CD14-positive monocyte (primary cell): ENCODE data around the gene MYO18A. TPM values are rescaled to one million over a fixed set of nuclear protein-coding genes. Genes with fewer than 3 reads are reported as not detected.

Experiments
- DNase-seq, 3 donors: peaks; one replicate each; pipeline ENCODE4 v3.0.0-alpha.2; 2011 to 2022
- H2AFZ ChIP-seq: 2 replicates; pipeline ENCODE4 v1.6.0; 2012; ENCODE audit warnings: mild to moderate bottlenecking, low read depth, low read length, inconsistent platforms; ENCODE audit not compliant: insufficient read depth, poor library complexity, severe bottlenecking
- H3K27ac ChIP-seq, 2 donors: 1 replicate in 1 of 2; 2 replicates in 1 of 2; pipeline ENCODE4 v1.5.1; 2012 to 2013; ENCODE audit warnings: low read length in 2 of 2, control low read depth in 1 of 2, inconsistent platforms in 1 of 2, low read depth in 1 of 2, mild to moderate bottlenecking in 1 of 2
- H3K27me3 ChIP-seq, 2 donors: one replicate each; pipeline versions ENCODE4 v1.6.0 to v1.6.1; 2011 to 2013; ENCODE audit warnings: low read length in 2 of 2; ENCODE audit not compliant: control insufficient read depth in 2 of 2, insufficient read depth in 2 of 2
- H3K36me3 ChIP-seq, 2 donors: replicated peaks in 1 of 2; 1 replicate in 1 of 2; 2 replicates in 1 of 2; pipeline versions ENCODE4 v1.5.1 to v1.6.1; 2012 to 2013; ENCODE audit warnings: low read length in 2 of 2, control low read depth in 1 of 2, inconsistent platforms in 1 of 2, mild to moderate bottlenecking in 1 of 2; ENCODE audit not compliant: insufficient read depth in 2 of 2, control insufficient read depth in 1 of 2
- H3K4me1 ChIP-seq, 2 donors: 1 replicate in 1 of 2; 2 replicates in 1 of 2; pipeline versions ENCODE4 v1.5.1 to v1.6.1; 2012 to 2013; ENCODE audit warnings: low read length in 2 of 2, control low read depth in 1 of 2, inconsistent platforms in 1 of 2, mild to moderate bottlenecking in 1 of 2, moderate library complexity in 1 of 2; ENCODE audit not compliant: insufficient read depth in 2 of 2, control insufficient read depth in 1 of 2
- H3K4me2 ChIP-seq: replicated peaks from 2 replicates; pipeline ENCODE3; 2012; ENCODE audit warnings: low read length, moderate library complexity, mild to moderate bottlenecking; ENCODE audit not compliant: poor library complexity, severe bottlenecking; ENCODE audit errors: extremely low read depth
- H3K4me3 ChIP-seq, 3 experiments: fragments of 200-600 bp in 1 of 3; sonication (generic) in 1 of 3; replicated peaks in 1 of 3; 1 replicate in 2 of 3; 2 replicates in 1 of 3; pipeline ENCODE4 v1.5.1; 2011 to 2013; ENCODE audit warnings: low read length in 3 of 3, mild to moderate bottlenecking in 3 of 3, control low read depth in 2 of 3, low read depth in 2 of 3, inconsistent platforms in 1 of 3, moderate library complexity in 1 of 3
- H3K79me2 ChIP-seq: 2 replicates; pipeline ENCODE4 v1.6.0; 2012; ENCODE audit warnings: mild to moderate bottlenecking, control low read depth, inconsistent platforms, low read length, moderate library complexity; ENCODE audit not compliant: insufficient read depth
- H3K9ac ChIP-seq: 2 replicates; pipeline ENCODE4 v1.6.0; 2017; ENCODE audit warnings: low read length, mild to moderate bottlenecking; ENCODE audit not compliant: insufficient read depth, poor library complexity, severe bottlenecking
- H3K9me3 ChIP-seq, 2 donors: replicated peaks in 1 of 2; 1 replicate in 1 of 2; 2 replicates in 1 of 2; pipeline versions ENCODE4 v1.5.1 to v1.6.1; 2012 to 2013; ENCODE audit warnings: low read length in 2 of 2, control low read depth in 1 of 2; ENCODE audit not compliant: control insufficient read depth in 1 of 2, insufficient read depth in 1 of 2
- H4K20me1 ChIP-seq: 2 replicates; pipeline ENCODE4 v1.6.0; 2012; ENCODE audit warnings: mild to moderate bottlenecking, low read length, control low read depth, moderate library complexity; ENCODE audit not compliant: insufficient read depth
- H3K27ac Mint-ChIP-seq, 7 donors: one replicate each; pipeline ENCODE4 v1.8.0; 2020; ENCODE audit warnings: mild to moderate bottlenecking in 7 of 7, mixed read lengths in 7 of 7, moderate library complexity in 6 of 7, inconsistent platforms in 2 of 7
- H3K27me3 Mint-ChIP-seq, 3 donors: one replicate each; pipeline ENCODE4 v1.8.0; 2021 to 2022; ENCODE audit warnings: low read depth in 3 of 3, mild to moderate bottlenecking in 3 of 3, mixed read lengths in 3 of 3, moderate library complexity in 3 of 3, inconsistent platforms in 1 of 3
- H3K36me3 Mint-ChIP-seq, 2 donors: one replicate each; pipeline ENCODE4 v1.8.0; 2020; ENCODE audit warnings: mixed read lengths in 2 of 2, inconsistent platforms in 1 of 2, mild to moderate bottlenecking in 1 of 2
- H3K4me1 Mint-ChIP-seq: one replicate; pipeline ENCODE4 v1.8.0; 2020; ENCODE audit warnings: mild to moderate bottlenecking, mixed read lengths
- H3K4me3 Mint-ChIP-seq, 2 donors: one replicate each; pipeline ENCODE4 v1.8.0; 2020; ENCODE audit warnings: mild to moderate bottlenecking in 2 of 2, mixed read lengths in 2 of 2, moderate library complexity in 1 of 2
- H3K9me3 Mint-ChIP-seq, 7 donors: one replicate each; pipeline ENCODE4 v1.8.0; 2020 to 2022; ENCODE audit warnings: mixed read lengths in 7 of 7, mild to moderate bottlenecking in 6 of 7, moderate library complexity in 6 of 7, inconsistent platforms in 2 of 7
- WGBS: methylation state at CpG from one replicate; pipeline ENCODE4 v1.1.5; 2013; ENCODE audit warnings: missing lambda C conversion rate; ENCODE audit not compliant: insufficient coverage; 5-methylcytosine and 5-hydroxymethylcytosine counted together
- intact Hi-C, 2 donors: fragments of 100-400 bp; cut with micrococcal nuclease; formaldehyde crosslinking; loops; one replicate each; pipeline versions ENCODE4 v1.15.0 to v1.15.1; 2023
- polyA plus RNA-seq, 3 donors: library from polyadenylated mRNA; depleted of rRNA in 1 of 3; unstranded in 2 of 3; stranded (reverse) in 1 of 3; fragments of 300-500 nt in 2 of 3; fragments of >200 nt in 1 of 3; fragmentation: Illumina TruSeq in 2 of 3; gene quantifications; 1 replicate in 2 of 3; 2 replicates in 1 of 3; pipeline ENCODE4 v1.2.3, GENCODE V29; 2012 to 2021
- TF ChIP-seq, protein P1 (sequence below): fragments of 200-600 bp; IDR thresholded peaks from one replicate; pipeline ENCODE4 v1.8.0; 2022; ENCODE audit warnings: antibody characterized with exemption, mild to moderate bottlenecking

The MYO18A gene
- polyA plus RNA-seq, 3 donors = 6.3 to 40.2 (median 11.0) TPM

DNA sequence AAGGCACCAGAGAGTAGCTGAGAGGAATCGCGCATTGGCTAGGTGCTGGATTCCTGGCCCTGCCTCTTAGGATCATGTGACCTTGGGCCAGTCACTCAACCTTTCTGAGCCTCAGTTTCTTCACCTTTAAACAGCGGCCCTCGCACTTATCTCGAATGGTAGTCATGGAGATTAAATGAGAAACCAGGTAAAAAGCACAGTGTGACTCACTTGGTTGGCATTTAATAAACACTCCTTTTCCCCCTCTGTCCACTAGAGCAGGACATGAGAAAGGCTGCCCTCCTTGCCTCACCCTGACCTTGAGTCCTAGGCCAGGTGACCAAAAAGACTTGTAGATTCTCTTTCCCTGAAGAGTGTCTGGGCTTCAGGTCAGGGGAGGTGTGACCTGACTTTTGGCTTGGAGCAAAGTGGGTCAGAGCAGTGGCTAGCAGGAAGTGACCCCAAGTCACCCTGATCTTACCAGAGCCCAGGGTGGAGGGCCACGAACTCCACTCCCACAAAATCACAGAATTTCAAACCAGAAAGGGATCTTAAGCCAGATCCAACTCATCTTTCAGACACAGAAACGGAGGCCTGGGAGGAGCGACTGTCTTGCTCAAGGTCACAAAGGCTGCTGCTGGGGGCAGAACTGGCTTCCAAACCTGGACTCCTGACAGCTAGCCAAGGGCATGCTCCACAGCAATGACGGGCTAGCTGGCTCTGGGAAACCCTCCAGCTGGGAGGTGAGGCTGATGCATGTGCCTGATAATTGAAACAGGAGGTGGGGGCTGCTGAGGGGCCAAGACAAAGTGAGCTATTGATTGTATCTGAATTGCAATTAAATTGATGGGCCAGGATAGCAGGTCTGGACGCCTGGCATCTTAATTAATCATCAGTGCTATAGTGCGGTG lies 72.0 kb downstream of the MYO18A start:
- Mint-ChIP-seq H3K27ac (peak overlapping the region in 6 of 7 donors; percentile 40 to 80 (median 71)), H3K9me3 (no peaks in the 10 kb centered on the region), H3K4me1 (peaks cover 19% of the 10 kb centered on the region), H3K4me3 (no peak overlapping the region), H3K27me3 (peaks cover 0 to 1% (median 0%) of the 10 kb centered on the region in 3 donors), H3K36me3 (peaks cover 77 to 98% of the 10 kb centered on the region in 2 donors)
- Histone ChIP-seq H3K4me1 (peaks cover 0 to 25% of the 10 kb centered on the region in 2 donors), H3K27ac (peak overlapping the region in 1 of 2 donors; percentile 43), H3K9me3 (no peaks in the 10 kb centered on the region), H3K27me3 (no peaks in the 10 kb centered on the region), H3K9ac (no peak overlapping the region), H3K36me3 (peaks cover 91 to 99% of the 10 kb centered on the region in 2 donors), H3K4me2 (no peak overlapping the region), H4K20me1 (peaks cover 11% of the 10 kb centered on the region), H2AFZ (no peak overlapping the region), H3K4me3 (no peak overlapping the region), H3K79me2 (no peaks in the 10 kb centered on the region)
- TF ChIP-seq, protein P1, sequence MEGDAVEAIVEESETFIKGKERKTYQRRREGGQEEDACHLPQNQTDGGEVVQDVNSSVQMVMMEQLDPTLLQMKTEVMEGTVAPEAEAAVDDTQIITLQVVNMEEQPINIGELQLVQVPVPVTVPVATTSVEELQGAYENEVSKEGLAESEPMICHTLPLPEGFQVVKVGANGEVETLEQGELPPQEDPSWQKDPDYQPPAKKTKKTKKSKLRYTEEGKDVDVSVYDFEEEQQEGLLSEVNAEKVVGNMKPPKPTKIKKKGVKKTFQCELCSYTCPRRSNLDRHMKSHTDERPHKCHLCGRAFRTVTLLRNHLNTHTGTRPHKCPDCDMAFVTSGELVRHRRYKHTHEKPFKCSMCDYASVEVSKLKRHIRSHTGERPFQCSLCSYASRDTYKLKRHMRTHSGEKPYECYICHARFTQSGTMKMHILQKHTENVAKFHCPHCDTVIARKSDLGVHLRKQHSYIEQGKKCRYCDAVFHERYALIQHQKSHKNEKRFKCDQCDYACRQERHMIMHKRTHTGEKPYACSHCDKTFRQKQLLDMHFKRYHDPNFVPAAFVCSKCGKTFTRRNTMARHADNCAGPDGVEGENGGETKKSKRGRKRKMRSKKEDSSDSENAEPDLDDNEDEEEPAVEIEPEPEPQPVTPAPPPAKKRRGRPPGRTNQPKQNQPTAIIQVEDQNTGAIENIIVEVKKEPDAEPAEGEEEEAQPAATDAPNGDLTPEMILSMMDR = no peak
- DNase-seq = no peak
- 84% methylated on average over 5 of the region's 11 CpGs for WGBS
- intact Hi-C loops = no loop called here

DNA sequence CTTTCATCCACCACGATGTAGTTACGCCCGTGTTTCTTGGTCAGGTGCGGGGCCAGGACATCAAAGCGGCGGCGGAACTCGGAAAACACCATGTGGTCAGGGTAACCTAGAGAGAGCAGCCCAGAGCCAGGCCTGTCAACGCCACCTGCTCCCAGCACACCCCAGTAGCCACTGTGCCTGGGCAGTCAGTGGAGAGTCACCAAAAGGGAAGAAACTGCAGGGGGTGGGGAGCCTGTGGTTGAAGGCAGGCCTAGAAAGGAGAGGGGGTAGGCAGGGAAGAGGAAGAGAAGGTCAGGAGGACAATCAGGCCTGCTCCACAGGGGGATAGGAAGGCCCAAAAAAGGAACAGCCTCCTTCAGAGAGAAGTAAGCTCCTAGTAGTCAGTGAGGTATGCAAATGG lies 73.1 kb downstream of the MYO18A start:
- H3K4me3 ChIP-seq = no peak overlapping the region
- no peaks in the 10 kb centered on the region for H3K27me3 ChIP-seq
- peak in 1 of 3 donors; percentile 67 for DNase-seq
- no peaks in the 10 kb centered on the region for H3K9me3 ChIP-seq
- 92% methylated on average over 4 of the region's 9 CpGs for WGBS
- no peak overlapping the region for H3K9ac ChIP-seq
- H3K79me2 ChIP-seq = no peaks in the 10 kb centered on the region
- Mint-ChIP-seq H3K9me3 (no peaks in the 10 kb centered on the region), H3K4me3 (peak overlapping the region in 1 of 2 donors; percentile 30), H3K4me1 (peaks cover 16% of the 10 kb centered on the region), H3K27me3 (peaks cover 0 to 1% (median 0%) of the 10 kb centered on the region in 3 donors), H3K27ac (peak overlapping the region in 6 of 7 donors; percentile 26 to 82 (median 76)), H3K36me3 (peaks cover 79 to 98% of the 10 kb centered on the region in 2 donors)
- H3K4me1 ChIP-seq = peaks cover 0 to 25% of the 10 kb centered on the region in 2 donors
- peaks cover 92 to 99% of the 10 kb centered on the region in 2 donors for H3K36me3 ChIP-seq
- TF ChIP-seq, protein P1 = no peak
- H3K4me2 ChIP-seq = no peak overlapping the region
- H3K27ac ChIP-seq = peak overlapping the region in 1 of 2 donors; percentile 64
- intact Hi-C loops = no loop called here
- H4K20me1 ChIP-seq = peaks cover 8% of the 10 kb centered on the region
- H2AFZ ChIP-seq = no peak overlapping the region
